OCI-LY7 (cell line): ENCODE data around the gene PHLDB1. TPM values are rescaled to one million over a fixed set of nuclear protein-coding genes. Genes with fewer than 3 reads are reported as not detected.

Source experiments
- BruUV-seq: library from RNA; stranded (reverse); fragments of 400-500 nt; replicated peaks from 2 replicates; lab custom pipeline; 2021; lab: Mats Ljungman, UMichigan
- CTCF ChIA-PET: fragments of 300-600 bp; sonication (Branson Sonifier 250); formaldehyde crosslinking; loops from one replicate; lab custom pipeline; 2022; ENCODE audit warnings: antibody characterized with exemption; ENCODE audit not compliant: unreplicated experiment; lab: Charles Lee
- POLR2A ChIA-PET: fragments of 300-600 bp; sonication (Branson Sonifier 250); formaldehyde crosslinking; loops from one replicate; lab custom pipeline; 2022; ENCODE audit warnings: antibody characterized with exemption; lab: Charles Lee
- DNase-seq: peaks from one replicate; pipeline ENCODE4 v3.0.0-alpha.2; 2015; ENCODE audit warnings: low spot score
- H2AFZ ChIP-seq: fragments of 200-600 bp; sonication (generic), shearing (Covaris generic); 2 replicates; pipeline ENCODE4 v1.6.1; 2014; ENCODE audit warnings: mild to moderate bottlenecking, antibody characterized with exemption, low read length, moderate library complexity
- H3K27ac ChIP-seq: fragments of 200-600 bp; sonication (generic); 2 replicates; pipeline ENCODE4 v1.5.1; 2014; ENCODE audit warnings: mixed run types, low read depth, mild to moderate bottlenecking, moderate library complexity, low read length, inconsistent platforms; ENCODE audit not compliant: poor library complexity, severe bottlenecking
- H3K36me3 ChIP-seq: fragments of 200-600 bp; sonication (generic); 2 replicates; pipeline ENCODE4 v1.6.1; 2014; ENCODE audit warnings: mild to moderate bottlenecking, antibody characterized with exemption, low read length, moderate library complexity, mixed read lengths; ENCODE audit not compliant: insufficient read depth
- H3K4me1 ChIP-seq: fragments of 200-600 bp; sonication (generic); 2 replicates; pipeline ENCODE4 v1.5.1; 2014; ENCODE audit warnings: mild to moderate bottlenecking, low read length; ENCODE audit not compliant: insufficient read depth, poor library complexity, severe bottlenecking
- H3K4me2 ChIP-seq: fragments of 200-600 bp; sonication (generic); 2 replicates; pipeline ENCODE4 v1.6.1; 2014; ENCODE audit warnings: mild to moderate bottlenecking, low read length
- H3K4me3 ChIP-seq: fragments of 200-600 bp; sonication (generic); 2 replicates; pipeline ENCODE4 v1.5.1; 2014; ENCODE audit warnings: mild to moderate bottlenecking, low read depth, low read length; ENCODE audit not compliant: poor library complexity, severe bottlenecking
- H3K79me2 ChIP-seq: fragments of 200-600 bp; sonication (generic); 2 replicates; pipeline ENCODE4 v1.6.1; 2016; ENCODE audit warnings: low read depth, mild to moderate bottlenecking, low read length, moderate library complexity, mixed read lengths; ENCODE audit not compliant: insufficient read depth
- H3K9me2 ChIP-seq: fragments of 200-600 bp; sonication (generic); 2 replicates; pipeline ENCODE4 v1.6.1; 2016; ENCODE audit warnings: mild to moderate bottlenecking, low read length, mixed read lengths; ENCODE audit not compliant: insufficient read depth
- H3K9me3 ChIP-seq: fragments of 200-600 bp; sonication (generic); 2 replicates; pipeline ENCODE4 v1.6.1; 2014; ENCODE audit warnings: mild to moderate bottlenecking, mixed run types, low read length, mixed read lengths
- H4K20me1 ChIP-seq: fragments of 200-600 bp; sonication (generic); 2 replicates; pipeline ENCODE4 v1.6.1; 2014; ENCODE audit warnings: mild to moderate bottlenecking, antibody characterized with exemption, low read length, moderate library complexity, mixed read lengths; ENCODE audit not compliant: insufficient read depth
- EZH2phosphoT487 ChIP-seq: fragments of 200-600 bp; sonication (generic); IDR thresholded peaks from 2 replicates; pipeline ENCODE4 v1.6.1; 2018; ENCODE audit warnings: low read depth, borderline replicate concordance, mild to moderate bottlenecking, mixed run types, antibody characterized with exemption, low read length, moderate library complexity, mixed read lengths
- intact Hi-C: fragments of 100-400 bp; cut with micrococcal nuclease; formaldehyde crosslinking; loops from one replicate; pipeline ENCODE4 v1.10.0; 2022; ENCODE audit not compliant: unreplicated experiment
- total RNA-seq, 2 experiments: library from RNA; depleted of rRNA in 1 of 2; stranded (reverse); fragments of >200 nt in 1 of 2; shearing (Covaris generic) in 1 of 2; gene quantifications; 2 replicates each; pipeline ENCODE4 v1.2.3, GENCODE V29; 2014 to 2022
- TF ChIP-seq, protein P1 (sequence below): fragments of 200-600 bp; sonication (generic); conservative IDR thresholded peaks from 2 replicates; pipeline ENCODE4 v1.5.1; 2014; ENCODE audit warnings: mild to moderate bottlenecking, antibody characterized with exemption, low read length, moderate library complexity, mixed read lengths

The PHLDB1 gene
- total RNA-seq, 2 experiments from 2014 or later = 0.19 TPM; not detected in 1

DNA sequence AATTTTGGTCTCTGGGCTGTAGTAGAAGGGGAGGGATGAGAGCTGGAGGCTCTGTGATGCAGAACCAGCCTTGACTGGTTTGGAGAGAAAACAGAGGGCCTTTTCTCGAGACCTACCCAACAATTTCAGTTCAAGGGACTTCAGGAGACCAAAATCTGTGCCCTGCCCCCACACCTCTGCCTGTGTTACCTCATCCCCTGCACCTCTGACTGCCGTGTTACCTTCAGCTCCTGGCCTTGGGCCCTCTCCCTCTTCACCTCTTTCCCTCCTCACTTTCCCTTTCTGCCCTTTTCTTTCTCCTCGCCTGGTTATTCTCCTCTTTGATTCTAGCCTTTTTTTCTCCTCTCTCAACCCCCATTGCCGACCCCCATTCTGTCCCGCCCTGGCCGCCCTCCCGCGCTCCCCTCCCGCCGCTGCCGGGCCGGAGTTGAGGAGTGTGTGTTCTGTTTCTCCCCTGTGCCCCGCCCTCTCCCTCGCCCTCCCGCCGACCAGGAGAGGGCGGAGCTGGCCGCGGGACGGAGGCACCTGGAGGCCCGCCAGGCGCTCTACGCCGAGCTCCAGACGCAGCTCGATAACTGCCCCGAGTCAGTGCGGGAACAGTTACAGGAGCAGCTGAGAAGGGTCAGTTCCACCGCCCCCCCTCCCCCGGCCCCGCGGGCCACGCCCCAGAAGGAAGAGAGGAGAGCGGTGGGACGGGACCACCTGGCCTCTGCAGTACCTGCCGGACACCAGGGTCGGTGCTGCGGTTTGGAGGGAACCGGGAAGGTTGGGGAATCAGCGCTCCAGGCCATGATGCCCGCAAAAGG, 27.2 kb downstream of the PHLDB1 start:
- POLR2A ChIA-PET = interaction anchor here (1.0 kb wide), 1 partner anchor 12 kb away, joined by 3 read pairs; no protein-coding TSS in a partner anchor
- Histone ChIP-seq H3K9me2 (no peaks in the 10 kb centered on the region), H3K27ac (no peak overlapping the region), H3K79me2 (no peaks in the 10 kb centered on the region), H3K4me1 (no peaks in the 10 kb centered on the region), H3K9me3 (no peaks in the 10 kb centered on the region), H2AFZ (no peak overlapping the region), H3K4me3 (no peak overlapping the region), H3K36me3 (no peaks in the 10 kb centered on the region), H4K20me1 (no peaks in the 10 kb centered on the region), H3K4me2 (no peak overlapping the region)
- DNase-seq = no peak
- TF ChIP-seq, protein P1, sequence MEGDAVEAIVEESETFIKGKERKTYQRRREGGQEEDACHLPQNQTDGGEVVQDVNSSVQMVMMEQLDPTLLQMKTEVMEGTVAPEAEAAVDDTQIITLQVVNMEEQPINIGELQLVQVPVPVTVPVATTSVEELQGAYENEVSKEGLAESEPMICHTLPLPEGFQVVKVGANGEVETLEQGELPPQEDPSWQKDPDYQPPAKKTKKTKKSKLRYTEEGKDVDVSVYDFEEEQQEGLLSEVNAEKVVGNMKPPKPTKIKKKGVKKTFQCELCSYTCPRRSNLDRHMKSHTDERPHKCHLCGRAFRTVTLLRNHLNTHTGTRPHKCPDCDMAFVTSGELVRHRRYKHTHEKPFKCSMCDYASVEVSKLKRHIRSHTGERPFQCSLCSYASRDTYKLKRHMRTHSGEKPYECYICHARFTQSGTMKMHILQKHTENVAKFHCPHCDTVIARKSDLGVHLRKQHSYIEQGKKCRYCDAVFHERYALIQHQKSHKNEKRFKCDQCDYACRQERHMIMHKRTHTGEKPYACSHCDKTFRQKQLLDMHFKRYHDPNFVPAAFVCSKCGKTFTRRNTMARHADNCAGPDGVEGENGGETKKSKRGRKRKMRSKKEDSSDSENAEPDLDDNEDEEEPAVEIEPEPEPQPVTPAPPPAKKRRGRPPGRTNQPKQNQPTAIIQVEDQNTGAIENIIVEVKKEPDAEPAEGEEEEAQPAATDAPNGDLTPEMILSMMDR = no peak
- TF ChIP-seq EZH2phosphoT487 = no peak
- intact Hi-C loops = no loop called here
- CTCF ChIA-PET = no interaction called here
- BruUV-seq = no TSS peak

DNA sequence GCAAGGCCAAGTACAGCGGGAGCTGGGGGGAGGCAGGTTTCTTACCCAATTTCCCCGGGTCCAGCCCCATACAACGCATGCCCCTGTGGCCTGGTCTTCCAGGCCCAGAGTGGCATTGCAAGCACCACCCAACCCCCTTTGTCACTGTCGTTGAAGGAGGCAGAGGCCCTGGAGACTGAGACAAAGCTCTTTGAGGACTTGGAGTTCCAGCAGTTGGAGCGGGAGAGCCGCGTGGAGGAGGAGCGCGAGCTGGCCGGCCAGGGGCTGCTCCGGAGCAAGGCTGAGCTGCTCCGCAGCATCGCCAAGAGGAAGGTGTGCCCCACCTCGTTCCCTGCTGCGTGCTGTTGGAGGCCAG, 27.8 kb downstream of the PHLDB1 start:
- H4K20me1 ChIP-seq = no peaks in the 10 kb centered on the region
- DNase-seq = no peak
- no peaks in the 10 kb centered on the region for H3K36me3 ChIP-seq
- no peak overlapping the region for H3K27ac ChIP-seq
- H3K9me3 ChIP-seq = no peaks in the 10 kb centered on the region
- H3K4me3 ChIP-seq = no peak overlapping the region
- no peaks in the 10 kb centered on the region for H3K4me1 ChIP-seq
- H3K79me2 ChIP-seq = no peaks in the 10 kb centered on the region
- H2AFZ ChIP-seq = no peak overlapping the region
- intact Hi-C loops = no loop called here
- H3K9me2 ChIP-seq = no peaks in the 10 kb centered on the region
- no peak overlapping the region for H3K4me2 ChIP-seq
- ChIA-PET POLR2A (interaction anchor here (0.9 kb wide), 1 partner anchor 11 kb away, joined by 6 read pairs; no protein-coding TSS in a partner anchor), CTCF (no interaction called here)
- TF ChIP-seq EZH2phosphoT487 = no peak
- TF ChIP-seq, protein P1 = no peak
- no TSS peak for BruUV-seq

DNA sequence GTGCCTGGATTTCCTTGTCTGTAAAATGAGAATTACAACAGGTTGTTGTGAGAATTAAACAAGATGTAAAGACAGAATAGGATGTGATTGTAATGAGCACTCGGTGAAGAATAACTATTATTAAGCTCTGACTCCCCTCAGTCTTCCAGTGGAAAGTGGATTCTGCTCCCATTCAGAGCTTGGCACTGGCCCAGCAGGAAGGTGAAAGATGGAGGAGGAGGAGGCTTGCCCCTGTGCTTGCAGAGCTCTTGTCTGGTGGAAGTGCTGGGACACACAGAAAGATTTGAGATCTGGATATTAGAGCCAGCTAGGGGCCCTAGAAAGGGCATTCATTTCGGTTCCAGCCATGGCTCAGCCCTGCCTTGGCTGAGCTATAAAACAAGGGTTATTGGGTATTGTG, 28.2 kb downstream of the PHLDB1 start:
- Histone ChIP-seq H3K4me3 (no peak overlapping the region), H3K79me2 (no peaks in the 10 kb centered on the region), H3K4me1 (no peaks in the 10 kb centered on the region), H3K4me2 (no peak overlapping the region), H3K9me3 (no peaks in the 10 kb centered on the region), H3K36me3 (no peaks in the 10 kb centered on the region), H2AFZ (no peak overlapping the region), H4K20me1 (no peaks in the 10 kb centered on the region), H3K27ac (no peak overlapping the region), H3K9me2 (no peaks in the 10 kb centered on the region)
- TF ChIP-seq EZH2phosphoT487 = no peak
- TF ChIP-seq, protein P1 = no peak
- CTCF ChIA-PET = no interaction called here
- no peak for DNase-seq
- intact Hi-C loops = no loop called here
- POLR2A ChIA-PET = interaction anchor here (0.6 to 0.9 kb wide), 3 partner anchors 11 to 226 kb away, joined by 3 to 6 read pairs (median 3); no protein-coding TSS in a partner anchor
- no TSS peak for BruUV-seq
